Osteoblast (primary cell): ENCODE results near the gene TNS4. TPM values are rescaled to one million over a fixed set of nuclear protein-coding genes. Genes with fewer than 3 reads are reported as not detected.

ENCODE experiments used
- DNase-seq: peaks from one replicate; pipeline ENCODE4 v3.0.0; 2011; ENCODE audit warnings: low spot score, mixed read lengths; ENCODE audit not compliant: insufficient read length; ENCODE audit errors: missing footprints
- H2AFZ ChIP-seq: 2 replicates; pipeline ENCODE4 v1.6.0; 2011; ENCODE audit warnings: mild to moderate bottlenecking, low read length
- H3K27ac ChIP-seq: 2 replicates; pipeline ENCODE4 v1.5.1; 2011; ENCODE audit warnings: mild to moderate bottlenecking, low read depth, low read length, moderate library complexity
- H3K27me3 ChIP-seq: 2 replicates; pipeline ENCODE4 v1.6.0; 2012; ENCODE audit warnings: mild to moderate bottlenecking, control low read depth, inconsistent platforms, low read length, moderate library complexity; ENCODE audit not compliant: insufficient read depth
- H3K36me3 ChIP-seq: 2 replicates; pipeline ENCODE4 v1.5.1; 2011; ENCODE audit warnings: mild to moderate bottlenecking, low read length, control low read depth, moderate library complexity; ENCODE audit not compliant: insufficient read depth
- H3K4me1 ChIP-seq: 2 replicates; pipeline ENCODE4 v1.5.1; 2011; ENCODE audit warnings: mild to moderate bottlenecking, low read length, control low read depth, moderate library complexity; ENCODE audit not compliant: insufficient read depth
- H3K4me2 ChIP-seq: 2 replicates; pipeline ENCODE4 v1.6.0; 2011; ENCODE audit warnings: mild to moderate bottlenecking, low read length; ENCODE audit not compliant: insufficient read depth
- H3K4me3 ChIP-seq: fragments of 200-600 bp; sonication (generic); 3 replicates; pipeline ENCODE4 v1.5.1; 2012; ENCODE audit warnings: mild to moderate bottlenecking, low read length, inconsistent platforms; ENCODE audit not compliant: insufficient read depth
- H3K79me2 ChIP-seq: 2 replicates; pipeline ENCODE4 v1.6.0; 2012; ENCODE audit warnings: mild to moderate bottlenecking, low read length, control low read depth, inconsistent platforms; ENCODE audit not compliant: insufficient read depth
- H3K9me3 ChIP-seq: 2 replicates; pipeline ENCODE4 v1.5.1; 2011; ENCODE audit warnings: low read depth, low read length, control low read depth
- H4K20me1 ChIP-seq: 2 replicates; pipeline ENCODE4 v1.6.0; 2012; ENCODE audit warnings: mild to moderate bottlenecking, low read length, control low read depth; ENCODE audit not compliant: insufficient read depth
- total RNA-seq: library from RNA; depleted of rRNA; stranded (reverse); fragments of >200 nt; gene quantifications from 2 replicates; pipeline ENCODE4 v1.2.3, GENCODE V29; 2012
- TF ChIP-seq, protein P1 (sequence below): IDR thresholded peaks from 2 replicates; pipeline ENCODE4 v1.5.1; 2011; ENCODE audit warnings: mild to moderate bottlenecking, low read depth, low read length, moderate library complexity; ENCODE audit errors: extremely low read depth

Gene TNS4
- total RNA-seq, 1 donor, result under 0.01 TPM

DNA sequence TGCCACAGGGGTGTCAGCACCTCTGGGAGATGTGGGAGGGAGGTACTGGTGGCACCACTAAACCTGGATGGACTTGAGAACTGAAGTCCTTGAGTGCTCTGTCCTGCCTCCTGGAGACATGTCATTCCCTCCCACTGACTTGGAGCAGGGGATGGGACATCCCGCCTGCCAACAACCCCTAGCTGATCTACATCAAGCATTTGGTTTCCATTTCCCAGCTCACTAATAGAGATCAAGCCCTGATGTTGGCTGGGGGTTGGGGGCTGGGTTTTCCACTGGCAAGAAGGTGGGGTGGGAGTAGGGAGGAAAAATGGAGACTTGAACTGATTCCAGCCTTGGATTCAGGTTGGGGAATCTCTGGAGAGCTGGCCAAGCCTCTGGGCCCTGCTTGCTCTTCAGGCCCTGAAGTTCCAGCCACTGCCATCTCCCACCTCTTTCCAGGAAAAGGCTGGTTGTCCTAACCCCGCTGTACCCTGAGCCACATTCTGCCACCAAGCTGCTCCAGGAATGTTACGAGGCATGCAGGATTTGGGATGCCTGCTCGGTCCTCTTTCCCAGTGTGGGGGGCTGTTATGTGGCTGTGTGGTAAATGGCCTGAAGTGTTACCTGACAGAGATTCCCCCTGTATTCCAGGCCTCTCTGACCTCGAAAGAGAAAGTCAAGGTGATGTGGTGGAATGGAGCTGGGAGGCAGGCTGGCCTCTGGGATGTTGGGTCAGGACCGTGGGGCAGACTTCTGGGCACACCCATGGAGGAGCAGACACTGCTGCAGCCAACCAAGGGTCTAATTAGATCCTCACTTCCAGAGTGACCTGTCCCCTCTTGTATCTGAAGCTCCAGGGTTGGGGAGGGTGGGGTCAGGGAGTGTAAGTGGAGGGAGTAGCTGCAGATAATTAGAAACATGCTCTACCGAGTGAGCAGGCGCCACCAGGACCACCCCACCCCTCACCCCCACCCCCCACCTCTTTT, 41.5 kb downstream of the TNS4 start:
- H3K4me1 ChIP-seq, result peaks cover 26% of the 10 kb centered on the region
- no peak overlapping the region for H2AFZ ChIP-seq
- peak; percentile 68 for DNase-seq
- no peak overlapping the region for H3K4me3 ChIP-seq
- no peaks in the 10 kb centered on the region for H3K9me3 ChIP-seq
- peaks cover 51% of the 10 kb centered on the region for H3K36me3 ChIP-seq
- TF ChIP-seq, protein P1, sequence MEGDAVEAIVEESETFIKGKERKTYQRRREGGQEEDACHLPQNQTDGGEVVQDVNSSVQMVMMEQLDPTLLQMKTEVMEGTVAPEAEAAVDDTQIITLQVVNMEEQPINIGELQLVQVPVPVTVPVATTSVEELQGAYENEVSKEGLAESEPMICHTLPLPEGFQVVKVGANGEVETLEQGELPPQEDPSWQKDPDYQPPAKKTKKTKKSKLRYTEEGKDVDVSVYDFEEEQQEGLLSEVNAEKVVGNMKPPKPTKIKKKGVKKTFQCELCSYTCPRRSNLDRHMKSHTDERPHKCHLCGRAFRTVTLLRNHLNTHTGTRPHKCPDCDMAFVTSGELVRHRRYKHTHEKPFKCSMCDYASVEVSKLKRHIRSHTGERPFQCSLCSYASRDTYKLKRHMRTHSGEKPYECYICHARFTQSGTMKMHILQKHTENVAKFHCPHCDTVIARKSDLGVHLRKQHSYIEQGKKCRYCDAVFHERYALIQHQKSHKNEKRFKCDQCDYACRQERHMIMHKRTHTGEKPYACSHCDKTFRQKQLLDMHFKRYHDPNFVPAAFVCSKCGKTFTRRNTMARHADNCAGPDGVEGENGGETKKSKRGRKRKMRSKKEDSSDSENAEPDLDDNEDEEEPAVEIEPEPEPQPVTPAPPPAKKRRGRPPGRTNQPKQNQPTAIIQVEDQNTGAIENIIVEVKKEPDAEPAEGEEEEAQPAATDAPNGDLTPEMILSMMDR, result no peak
- H3K4me2 ChIP-seq, result no peak overlapping the region
- no peaks in the 10 kb centered on the region for H3K79me2 ChIP-seq
- H3K27ac ChIP-seq, result peak overlapping the region; percentile 43
- peaks cover 39% of the 10 kb centered on the region for H4K20me1 ChIP-seq
- no peaks in the 10 kb centered on the region for H3K27me3 ChIP-seq

DNA sequence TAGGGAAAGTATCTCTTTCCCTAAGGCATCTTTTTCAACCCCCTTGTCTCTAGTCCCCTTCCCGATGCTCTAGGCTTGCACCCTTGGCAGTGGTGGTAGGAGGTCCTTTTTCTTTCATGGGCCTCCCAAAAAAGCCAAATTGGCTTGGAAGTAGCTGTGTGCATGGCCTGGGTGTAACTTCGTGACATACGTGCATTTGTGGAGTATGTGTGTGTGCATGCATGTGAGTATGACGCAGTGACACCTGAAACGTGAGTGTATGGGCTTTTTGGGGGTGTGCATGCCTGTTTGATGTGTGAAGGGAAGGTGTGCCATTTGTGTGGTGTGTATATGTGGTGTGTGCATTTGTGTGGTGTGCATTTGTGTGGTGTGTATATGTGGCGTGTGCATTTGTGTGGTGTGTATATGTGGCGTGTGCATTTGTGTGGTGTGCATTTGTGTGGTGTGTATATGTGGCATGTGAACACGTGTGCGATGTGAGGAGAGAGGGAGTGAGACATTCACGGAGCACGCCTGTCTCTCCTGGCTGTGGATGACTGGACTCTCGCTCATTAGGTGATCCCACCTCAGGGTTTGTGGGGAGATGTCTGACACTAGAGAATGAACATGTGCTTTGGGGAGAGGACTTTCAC, 42.5 kb downstream of the TNS4 start:
- peaks cover 6% of the 10 kb centered on the region for H3K79me2 ChIP-seq
- H3K27me3 ChIP-seq, result no peaks in the 10 kb centered on the region
- peak overlapping the region; percentile 70 for H3K27ac ChIP-seq
- peaks cover 48% of the 10 kb centered on the region for H4K20me1 ChIP-seq
- H3K4me3 ChIP-seq, result no peak overlapping the region
- H2AFZ ChIP-seq, result no peak overlapping the region
- peaks cover 61% of the 10 kb centered on the region for H3K36me3 ChIP-seq
- no peak overlapping the region for H3K4me2 ChIP-seq
- no peak for DNase-seq
- TF ChIP-seq, protein P1, result no peak
- peaks cover 35% of the 10 kb centered on the region for H3K4me1 ChIP-seq
- H3K9me3 ChIP-seq, result no peaks in the 10 kb centered on the region

DNA sequence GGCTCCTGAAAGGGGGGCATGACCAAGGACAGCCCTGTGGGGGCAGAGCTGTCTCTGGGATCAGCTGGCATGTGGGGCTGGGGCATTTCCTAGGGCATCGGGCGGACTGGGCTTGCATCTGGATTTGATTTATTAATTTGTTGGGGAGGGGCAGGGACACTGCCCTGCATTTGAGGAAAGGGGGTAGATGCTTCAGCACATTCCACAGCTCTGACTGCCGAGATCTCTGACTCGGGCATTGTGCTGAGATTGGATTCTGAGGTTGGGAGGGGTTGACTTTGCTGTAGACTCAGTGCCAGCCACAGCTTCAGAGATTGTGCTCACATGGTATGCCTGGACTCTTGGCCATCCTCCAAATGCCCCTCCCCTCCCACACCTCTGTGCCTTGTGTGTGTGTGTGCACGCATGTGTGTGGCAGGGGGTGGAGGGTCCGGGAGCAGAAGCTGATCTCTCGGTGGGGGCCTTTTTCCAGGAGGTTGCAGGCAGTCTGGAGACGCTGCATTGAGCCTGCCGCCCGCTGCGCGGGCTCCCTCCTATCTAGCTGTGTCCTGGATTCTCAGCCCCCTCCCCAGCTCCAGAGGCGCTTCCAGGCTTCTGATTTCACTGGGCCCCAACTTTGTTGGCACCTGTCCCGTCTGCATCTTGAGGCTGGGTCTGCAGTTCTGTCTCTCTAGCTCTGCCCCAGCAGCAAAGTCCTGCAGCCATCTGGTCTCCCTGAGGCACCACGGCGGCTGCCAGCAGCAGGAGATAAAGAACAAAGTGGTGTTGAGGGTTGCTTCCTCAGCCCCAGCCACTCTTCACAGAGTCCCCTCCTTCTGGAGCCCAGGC, 43.2 kb downstream of the TNS4 start:
- Histone ChIP-seq H3K27me3 (no peaks in the 10 kb centered on the region), H2AFZ (no peak overlapping the region), H3K9me3 (no peaks in the 10 kb centered on the region), H3K4me2 (no peak overlapping the region), H3K36me3 (peaks cover 69% of the 10 kb centered on the region), H4K20me1 (peaks cover 56% of the 10 kb centered on the region), H3K4me3 (no peak overlapping the region), H3K27ac (peak overlapping the region; percentile 70), H3K79me2 (peaks cover 12% of the 10 kb centered on the region), H3K4me1 (peaks cover 43% of the 10 kb centered on the region)
- TF ChIP-seq, protein P1, result no peak
- DNase-seq, result peak; percentile 97
